Measurements from ENCODE around the gene JAZF1. TPM values are rescaled to one million over a fixed set of nuclear protein-coding genes. Genes with fewer than 3 reads are reported as not detected.

JAZF1 gene
- total RNA-seq, 1 experiment from 2014 or later = 1.5 TPM

DNA sequence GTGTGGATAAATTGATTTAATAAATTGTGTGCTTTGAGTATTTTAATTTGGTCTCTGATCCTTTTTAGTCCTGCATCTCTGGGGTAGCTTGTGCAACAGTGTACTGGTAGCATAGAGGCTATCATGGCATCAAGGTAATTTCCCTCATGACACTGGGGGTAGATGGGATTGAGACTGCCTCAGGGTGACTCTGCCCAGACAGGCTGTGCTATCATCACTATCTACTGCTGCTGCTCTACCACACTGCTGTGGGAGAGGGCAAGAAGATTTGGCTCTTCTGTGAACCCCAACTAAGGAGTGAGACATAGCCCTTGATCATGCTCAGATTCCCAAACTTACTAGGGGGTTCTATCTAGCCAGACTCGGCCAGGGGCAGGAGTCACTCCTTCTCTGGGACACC, 43.6 kb upstream of the JAZF1 start:
- Histone ChIP-seq H3K36me3 (ENCODE audit: insufficient read depth, low read length, poor library complexity, severe bottlenecking) (no peaks in the 10 kb centered on the region), H3K27ac (ENCODE audit: low read depth, low read length, poor library complexity, severe bottlenecking) (no peak overlapping the region), H3K4me1 (ENCODE audit: insufficient read depth, low read length, poor library complexity, severe bottlenecking) (no peaks in the 10 kb centered on the region), H3K27me3 (replicated peaks; ENCODE audit: insufficient read depth, low read depth, low read length, poor library complexity) (no peaks in the 10 kb centered on the region), H3K9me3 (ENCODE audit: low read depth, low read length, poor library complexity, severe bottlenecking) (no peaks in the 10 kb centered on the region), H3K4me3 (ENCODE audit: low read depth, low read length, poor library complexity, severe bottlenecking) (no peak overlapping the region)
- no peak for TF ChIP-seq CTCF (conservative IDR thresholded peaks at IDR 0.05; ENCODE audit: low read depth, low read length)
- TF ChIP-seq EZH2 (IDR thresholded peaks at IDR 0.05; ENCODE audit: borderline replicate concordance, low read depth, low read length, poor library complexity, severe bottlenecking) = no peak
- intact Hi-C loops (cut with micrococcal nuclease; ENCODE audit: unreplicated experiment) = no loop called here
- no peak for DNase-seq (ENCODE audit: low spot score)
- ChIA-PET CTCF (no interaction called here), POLR2A (ENCODE audit: low non-redundant PET) (no interaction called here)
- BruUV-seq (replicated peaks) = no TSS peak

GRCh38 chr7:28222636-28223035, 42.0 kb upstream of the JAZF1 start:
- CTCF ChIA-PET = no interaction called here
- no peaks in the 10 kb centered on the region for H3K4me1 ChIP-seq (ENCODE audit: insufficient read depth, low read length, poor library complexity, severe bottlenecking)
- no peak for TF ChIP-seq EZH2 (IDR thresholded peaks at IDR 0.05; ENCODE audit: borderline replicate concordance, low read depth, low read length, poor library complexity, severe bottlenecking)
- no peak for TF ChIP-seq CTCF (conservative IDR thresholded peaks at IDR 0.05; ENCODE audit: low read depth, low read length)
- H3K9me3 ChIP-seq (ENCODE audit: low read depth, low read length, poor library complexity, severe bottlenecking) = no peaks in the 10 kb centered on the region
- no peak for DNase-seq (ENCODE audit: low spot score)
- no peaks in the 10 kb centered on the region for H3K36me3 ChIP-seq (ENCODE audit: insufficient read depth, low read length, poor library complexity, severe bottlenecking)
- H3K27ac ChIP-seq (ENCODE audit: low read depth, low read length, poor library complexity, severe bottlenecking) = no peak overlapping the region
- no TSS peak for BruUV-seq (replicated peaks)
- H3K27me3 ChIP-seq (replicated peaks; ENCODE audit: insufficient read depth, low read depth, low read length, poor library complexity) = no peaks in the 10 kb centered on the region
- H3K4me3 ChIP-seq (ENCODE audit: low read depth, low read length, poor library complexity, severe bottlenecking) = no peak overlapping the region
- POLR2A ChIA-PET (ENCODE audit: low non-redundant PET) = no interaction called here
- intact Hi-C loops (cut with micrococcal nuclease; ENCODE audit: unreplicated experiment) = no loop called here

- no peaks in the 10 kb centered on the region for H3K36me3 ChIP-seq (ENCODE audit: insufficient read depth, low read length, poor library complexity, severe bottlenecking)
- ChIA-PET CTCF (no interaction called here), POLR2A (ENCODE audit: low non-redundant PET) (no interaction called here)
- intact Hi-C loops (cut with micrococcal nuclease; ENCODE audit: unreplicated experiment) = no loop called here
- no peak for DNase-seq (ENCODE audit: low spot score)
- no peaks in the 10 kb centered on the region for H3K9me3 ChIP-seq (ENCODE audit: low read depth, low read length, poor library complexity, severe bottlenecking)
- BruUV-seq (replicated peaks) = no TSS peak
- H3K27ac ChIP-seq (ENCODE audit: low read depth, low read length, poor library complexity, severe bottlenecking) = no peak overlapping the region
- H3K4me1 ChIP-seq (ENCODE audit: insufficient read depth, low read length, poor library complexity, severe bottlenecking) = no peaks in the 10 kb centered on the region
- TF ChIP-seq EZH2 (IDR thresholded peaks at IDR 0.05; ENCODE audit: borderline replicate concordance, low read depth, low read length, poor library complexity, severe bottlenecking) = no peak
- TF ChIP-seq CTCF (conservative IDR thresholded peaks at IDR 0.05; ENCODE audit: low read depth, low read length) = no peak
- H3K27me3 ChIP-seq (replicated peaks; ENCODE audit: insufficient read depth, low read depth, low read length, poor library complexity) = no peaks in the 10 kb centered on the region
- H3K4me3 ChIP-seq (ENCODE audit: low read depth, low read length, poor library complexity, severe bottlenecking) = no peak overlapping the region
Measured at GRCh38 chr7:28219793-28220192, 39.2 kb upstream of the JAZF1 start.
